TTC549 (cell line): ENCODE data around the gene QRICH2.
"Not testable (repeated sequence)": the region's sequence is repeated elsewhere in the genome, so short reads cannot be mapped to it uniquely, and the experiment has no call there.

ENCODE experiments used
- FAIRE-seq: peaks from 2 replicates; lab custom pipeline; 2012; peaks lifted over from hg19 to GRCh38; lab: Jason Lieb, UNC

QRICH2 gene

DNA sequence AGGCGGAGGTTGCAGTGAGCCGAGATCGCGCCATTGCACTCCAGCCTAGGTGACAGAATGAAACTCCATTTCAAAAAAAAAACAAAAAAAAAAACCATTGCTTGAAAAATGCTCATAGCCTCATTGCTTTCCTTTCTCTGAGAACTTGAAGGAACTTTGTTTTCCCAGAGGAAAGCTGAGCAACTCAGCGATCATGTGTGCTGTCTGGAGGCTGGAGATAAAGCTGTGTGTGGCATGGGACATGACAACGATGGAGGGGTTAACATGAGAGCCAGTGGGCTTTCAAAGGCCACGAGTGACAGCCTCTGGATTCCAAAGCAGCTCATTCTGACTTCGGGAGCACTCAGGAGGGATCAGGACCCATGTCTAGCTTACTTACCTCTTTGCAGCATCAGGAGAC lies 21.6 kb upstream of the QRICH2 start:
- no peak for FAIRE-seq

DNA sequence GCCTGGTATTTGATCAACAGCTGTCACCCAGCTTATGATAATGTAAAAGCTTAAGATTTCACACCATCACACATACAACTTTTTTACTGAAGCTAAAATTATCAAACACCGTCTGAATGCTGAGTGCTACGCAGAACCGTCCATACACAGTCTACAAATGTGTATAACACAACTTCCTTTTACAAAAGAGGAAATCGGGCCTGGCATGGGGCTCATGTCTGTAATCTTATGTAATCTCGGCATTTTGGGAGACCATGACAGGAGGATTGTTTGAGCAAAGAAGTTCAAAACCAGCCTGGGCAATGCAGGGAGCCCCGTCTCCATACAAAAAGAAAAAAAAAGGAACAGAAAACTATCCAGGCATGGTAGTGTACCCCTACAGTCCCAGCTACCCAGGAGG lies 19.6 kb upstream of the QRICH2 start:
- FAIRE-seq = no peak

DNA sequence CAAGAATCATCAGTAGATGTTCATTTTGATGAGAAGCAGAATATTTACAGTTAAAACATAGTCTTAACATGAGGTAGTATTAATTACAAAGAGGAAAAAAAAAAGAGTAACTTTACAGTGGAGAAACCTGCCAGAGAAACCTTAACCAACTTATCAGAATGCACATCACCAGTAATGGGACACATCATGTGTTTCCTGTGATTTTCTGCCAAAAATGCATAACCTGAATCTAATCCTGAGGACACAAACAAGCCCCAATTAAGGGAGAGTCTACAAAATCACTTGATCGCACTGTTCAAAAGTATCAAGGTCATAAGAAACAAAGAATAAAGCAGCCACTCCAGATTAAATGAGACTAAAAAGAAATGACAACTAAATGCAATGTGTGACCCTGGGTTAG lies 18.2 kb upstream of the QRICH2 start:
- FAIRE-seq = no peak

DNA sequence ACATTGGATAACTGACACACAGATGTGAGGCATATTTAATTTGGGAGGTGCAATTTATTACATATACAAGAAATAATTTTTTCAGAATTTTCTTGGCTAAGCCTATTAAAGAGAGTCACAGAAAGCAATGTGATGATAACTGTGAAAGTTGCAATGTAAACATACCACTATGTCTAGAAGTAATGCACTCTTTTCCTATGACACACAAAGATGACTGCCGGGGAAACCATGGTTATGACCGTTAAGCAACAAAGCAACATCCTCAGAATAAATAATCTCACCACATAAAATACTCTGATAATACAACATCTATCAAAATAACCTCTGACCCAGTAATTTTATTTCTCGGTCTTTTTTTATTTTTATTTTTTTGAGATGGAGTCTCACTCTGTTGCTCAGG lies 10.5 kb upstream of the QRICH2 start:
- no peak for FAIRE-seq

GRCh38 chr17:76317535-76317934 lies 9.5 kb upstream of the QRICH2 start:
- FAIRE-seq = no peak

- FAIRE-seq = no peak
Observed at GRCh38 chr17:76314392-76315227, 6.5 kb upstream of the QRICH2 start.

DNA sequence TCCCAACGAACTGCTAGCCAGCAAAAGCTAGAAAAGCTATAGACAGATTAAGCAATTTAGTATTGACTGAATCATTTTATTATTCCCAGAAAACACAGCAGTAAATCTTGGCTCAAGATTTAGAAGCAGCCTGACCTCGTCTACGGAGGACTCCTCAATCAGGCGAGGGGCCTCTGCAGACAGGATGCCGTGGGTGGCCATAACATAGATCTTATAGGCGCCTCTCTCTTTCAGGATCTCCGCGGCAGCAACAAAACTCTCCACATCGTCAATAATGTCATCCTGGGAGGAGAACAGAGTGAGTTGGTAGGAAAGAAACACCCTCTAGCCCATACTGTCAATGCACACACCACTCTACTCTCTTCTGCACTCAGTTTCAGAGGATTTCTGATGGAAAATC lies 4.7 kb upstream of the QRICH2 start:
- FAIRE-seq = no peak

- FAIRE-seq = no peak
Observed at GRCh38 chr17:76309461-76309860, 1.4 kb upstream of the QRICH2 start.

- FAIRE-seq = no peak
Observed at GRCh38 chr17:76307299-76307965, 644 bp downstream of the QRICH2 start.

DNA sequence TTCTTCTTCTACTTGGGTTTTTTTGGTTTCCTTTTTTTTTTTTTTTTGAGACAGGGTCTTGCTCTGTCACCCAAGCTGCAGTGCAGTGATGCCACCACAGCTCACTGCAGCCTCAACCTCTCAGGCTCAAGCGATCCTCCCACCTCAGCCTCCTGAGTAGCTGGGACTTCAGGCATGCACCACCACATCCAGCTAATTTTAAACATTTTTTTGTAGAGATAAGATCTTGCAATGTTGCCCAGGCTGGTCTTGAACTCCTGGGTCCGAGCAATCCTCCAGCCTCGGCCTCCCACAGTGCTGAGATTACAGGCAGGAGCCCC lies 3.0 kb downstream of the QRICH2 start:
- FAIRE-seq = not testable (repeated sequence)

DNA sequence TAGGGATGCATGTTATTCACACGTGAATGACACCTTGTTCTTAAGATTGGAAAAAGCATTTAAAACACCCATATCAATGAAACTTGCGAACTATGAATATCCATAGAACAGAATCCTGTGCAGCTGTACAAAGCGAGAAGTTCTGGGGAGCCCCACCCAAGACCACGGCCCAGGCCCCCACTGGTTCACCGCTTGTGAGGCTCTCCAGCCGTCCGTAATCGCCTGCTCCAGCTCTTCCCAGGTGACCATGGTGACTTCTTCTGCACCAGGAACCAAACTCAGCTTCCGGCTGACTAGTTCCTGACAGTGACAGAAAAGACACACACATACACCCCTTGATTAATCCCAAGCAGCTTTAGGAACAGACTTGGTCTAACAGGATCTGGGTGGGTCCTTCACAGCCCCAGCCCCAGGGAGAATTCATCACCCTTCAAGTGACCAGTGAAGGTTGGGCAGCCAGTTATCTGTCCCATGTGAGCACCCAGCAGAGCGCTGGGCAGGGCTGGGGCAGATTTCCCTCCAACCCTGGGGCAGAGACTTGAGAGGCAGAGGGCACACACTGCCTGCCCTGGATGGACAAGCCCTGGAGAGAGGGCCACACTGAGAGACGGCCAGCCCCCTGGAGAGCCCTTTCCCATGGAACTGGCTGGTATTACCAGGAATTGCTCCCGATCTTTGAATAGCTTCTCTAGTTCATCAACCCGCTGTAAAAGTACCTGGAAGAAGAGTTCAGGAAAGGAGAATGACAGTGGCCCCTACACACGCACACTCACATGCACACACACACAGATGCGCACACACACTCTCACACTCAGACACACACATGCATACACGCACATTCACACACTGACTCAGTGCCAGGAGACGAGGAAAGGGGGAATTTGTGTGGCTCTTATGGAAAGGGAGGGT lies 3.6 kb downstream of the QRICH2 start:
- FAIRE-seq = no peak

GRCh38 chr17:76297436-76297835 lies 10.6 kb downstream of the QRICH2 start:
- FAIRE-seq = no peak

DNA sequence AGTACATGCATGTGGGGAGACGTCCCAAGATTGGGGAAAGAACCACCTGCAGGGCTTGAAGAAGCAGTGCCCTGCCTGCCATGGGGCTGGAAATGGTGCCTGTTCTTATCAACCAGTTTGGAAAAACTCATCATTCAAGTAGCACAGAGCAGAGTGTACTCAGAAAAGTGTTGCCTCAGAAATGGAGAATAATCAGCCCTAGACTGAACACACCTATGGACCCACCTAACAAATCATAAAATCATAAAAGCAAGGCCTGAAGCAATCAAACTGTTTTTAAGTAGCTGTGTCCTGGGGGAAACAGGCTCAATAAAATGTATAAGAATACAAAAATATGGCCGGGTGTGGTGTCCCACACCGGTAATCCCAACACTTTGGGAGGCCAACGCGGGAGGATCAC lies 11.2 kb downstream of the QRICH2 start:
- FAIRE-seq = no peak

GRCh38 chr17:76296186-76296585 lies 11.9 kb downstream of the QRICH2 start:
- FAIRE-seq = no peak

DNA sequence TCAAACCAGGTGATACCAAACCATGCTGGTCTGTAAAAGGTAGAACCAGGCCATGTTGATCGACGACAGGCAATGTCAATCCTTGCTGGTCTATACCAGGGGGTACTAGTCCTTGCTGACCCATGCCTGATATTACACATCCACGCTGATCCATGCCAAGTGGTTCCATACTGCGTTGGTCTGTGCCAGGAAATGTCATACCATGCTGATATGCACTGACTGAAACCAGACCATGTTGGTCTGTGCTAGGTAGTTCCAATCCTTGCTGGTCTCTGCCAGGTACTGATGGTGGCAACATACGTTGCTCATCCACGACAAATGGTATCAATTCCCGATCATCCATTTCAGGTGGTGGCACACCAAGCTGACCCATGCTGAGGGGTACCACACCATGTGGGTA lies 15.0 kb downstream of the QRICH2 start:
- FAIRE-seq = no peak

DNA sequence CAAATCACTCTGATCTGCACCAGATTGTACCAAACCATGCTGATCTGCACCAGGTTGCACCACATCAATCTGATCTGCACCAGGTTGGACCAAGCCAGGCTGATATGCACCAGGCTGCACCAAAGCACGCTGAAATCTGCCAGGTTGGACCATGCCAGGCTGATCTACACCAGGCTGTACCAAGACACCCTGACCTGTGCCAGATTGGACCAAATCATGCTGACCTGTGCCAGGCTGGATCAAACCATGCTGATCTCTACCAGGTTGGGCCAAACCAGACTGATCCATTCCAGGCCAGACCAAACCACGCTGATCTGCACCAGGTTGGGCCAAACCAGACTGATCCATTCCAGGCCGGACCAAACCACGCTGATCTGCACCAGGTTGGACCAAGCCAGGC lies 15.5 kb downstream of the QRICH2 start:
- FAIRE-seq = no peak

- no peak for FAIRE-seq
Observed at GRCh38 chr17:76281573-76282371, 26.3 kb downstream of the QRICH2 start.

GRCh38 chr17:76280650-76281049 lies 27.4 kb downstream of the QRICH2 start:
- no peak for FAIRE-seq

- no peak for FAIRE-seq
Observed at GRCh38 chr17:76279742-76280287, 28.3 kb downstream of the QRICH2 start.

GRCh38 chr17:76278952-76279741 lies 28.9 kb downstream of the QRICH2 start:
- FAIRE-seq = no peak

- FAIRE-seq = no peak
Observed at GRCh38 chr17:76278268-76278908, 29.7 kb downstream of the QRICH2 start.
